Measurements from ENCODE around the gene CEP63. TPM values are rescaled to one million over a fixed set of nuclear protein-coding genes. Genes with fewer than 3 reads are reported as not detected.

CEP63 gene
- polyA plus RNA-seq, 1 donor from 2014 or later, result 14.1 TPM

GRCh38 chr3:134576831-134577230, 91.0 kb downstream of the CEP63 start:
- Histone ChIP-seq H3K79me2 (replicated peaks; ENCODE audit: insufficient read depth, low read length) (no peaks in the 10 kb centered on the region), H3K36me3 (ENCODE audit: insufficient read depth, low read length) (no peaks in the 10 kb centered on the region), H3K9ac (ENCODE audit: low read length) (no peak overlapping the region), H3F3A (ENCODE audit: insufficient read depth, low read length, poor library complexity, severe bottlenecking) (no peaks in the 10 kb centered on the region), H2AFZ (ENCODE audit: low read depth, low read length) (no peak overlapping the region), H3K9me3 (ENCODE audit: low read length) (no peaks in the 10 kb centered on the region), H3K27me3 (ENCODE audit: insufficient read depth, low read depth, low read length) (no peaks in the 10 kb centered on the region), H3K9me2 (ENCODE audit: insufficient read depth, low read length) (no peaks in the 10 kb centered on the region), H3K27ac (ENCODE audit: low read length) (no peak overlapping the region), H4K20me1 (ENCODE audit: insufficient read depth) (no peaks in the 10 kb centered on the region), H3K4me2 (ENCODE audit: low read length) (no peak overlapping the region), H3K4me3 (ENCODE audit: low read length) (no peak overlapping the region)
- TF ChIP-seq POLR2AphosphoS5 (IDR thresholded peaks at IDR 0.05) (no peak), REST (IDR thresholded peaks at IDR 0.05; ENCODE audit: borderline replicate concordance) (no peak), CTCF (IDR thresholded peaks at IDR 0.05; ENCODE audit: poor library complexity, severe bottlenecking) (no peak), RAD21 (conservative IDR thresholded peaks at IDR 0.05) (no peak), EZH2 (IDR thresholded peaks at IDR 0.05; ENCODE audit: borderline replicate concordance, insufficient read depth, low read length, poor library complexity, severe bottlenecking) (no peak), MXI1 (conservative IDR thresholded peaks at IDR 0.05; ENCODE audit: poor library complexity, severe bottlenecking) (no peak), EP300 (conservative IDR thresholded peaks at IDR 0.05; ENCODE audit: poor library complexity, severe bottlenecking) (no peak), SMC3 (conservative IDR thresholded peaks at IDR 0.05; ENCODE audit: poor library complexity) (no peak), TAF1 (IDR thresholded peaks at IDR 0.05; ENCODE audit: low read depth) (no peak)

DNA sequence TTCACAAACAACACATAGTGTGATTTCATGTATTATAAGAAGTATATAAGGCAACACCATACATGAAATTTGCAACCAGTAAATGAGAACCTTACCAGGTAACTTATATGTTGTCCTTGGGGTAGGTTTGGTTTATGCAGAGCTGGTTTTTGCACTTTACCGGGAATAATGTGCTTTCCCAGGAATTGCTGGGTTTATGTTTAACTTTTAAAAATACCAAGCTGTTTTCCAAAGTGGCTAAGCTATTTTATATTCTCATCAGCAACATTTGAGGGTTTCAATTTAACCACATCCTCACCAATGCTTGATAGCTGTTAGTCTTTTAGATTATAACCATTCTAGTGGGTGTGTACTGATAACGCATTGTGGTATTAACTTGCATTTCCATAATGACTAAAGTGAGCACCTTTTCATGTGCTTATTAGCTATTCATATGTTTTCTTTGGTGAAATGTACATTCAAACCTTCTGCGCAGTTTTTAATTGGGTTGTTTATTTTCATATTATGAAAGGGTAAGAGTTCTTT, 93.3 kb downstream of the CEP63 start:
- Histone ChIP-seq H3K9me2 (ENCODE audit: insufficient read depth, low read length) (no peaks in the 10 kb centered on the region), H2AFZ (ENCODE audit: low read depth, low read length) (no peak overlapping the region), H3K79me2 (replicated peaks; ENCODE audit: insufficient read depth, low read length) (no peaks in the 10 kb centered on the region), H3K27ac (ENCODE audit: low read length) (no peak overlapping the region), H3K36me3 (ENCODE audit: insufficient read depth, low read length) (no peaks in the 10 kb centered on the region), H3K9ac (ENCODE audit: low read length) (no peak overlapping the region), H3K27me3 (ENCODE audit: insufficient read depth, low read depth, low read length) (no peaks in the 10 kb centered on the region), H3K4me3 (ENCODE audit: low read length) (no peak overlapping the region), H3F3A (ENCODE audit: insufficient read depth, low read length, poor library complexity, severe bottlenecking) (no peaks in the 10 kb centered on the region), H4K20me1 (ENCODE audit: insufficient read depth) (no peaks in the 10 kb centered on the region), H3K4me2 (ENCODE audit: low read length) (no peak overlapping the region), H3K9me3 (ENCODE audit: low read length) (no peaks in the 10 kb centered on the region)
- TF ChIP-seq EP300 (conservative IDR thresholded peaks at IDR 0.05; ENCODE audit: poor library complexity, severe bottlenecking), result no peak
- TF ChIP-seq EZH2 (IDR thresholded peaks at IDR 0.05; ENCODE audit: borderline replicate concordance, insufficient read depth, low read length, poor library complexity, severe bottlenecking), result no peak
- no peak for TF ChIP-seq POLR2AphosphoS5 (IDR thresholded peaks at IDR 0.05)
- no peak for TF ChIP-seq RAD21 (conservative IDR thresholded peaks at IDR 0.05)
- TF ChIP-seq SMC3 (conservative IDR thresholded peaks at IDR 0.05; ENCODE audit: poor library complexity), result no peak
- TF ChIP-seq REST (IDR thresholded peaks at IDR 0.05; ENCODE audit: borderline replicate concordance), result no peak
- TF ChIP-seq TAF1 (IDR thresholded peaks at IDR 0.05; ENCODE audit: low read depth), result no peak
- no peak for TF ChIP-seq CTCF (IDR thresholded peaks at IDR 0.05; ENCODE audit: poor library complexity, severe bottlenecking)
- TF ChIP-seq MXI1 (conservative IDR thresholded peaks at IDR 0.05; ENCODE audit: poor library complexity, severe bottlenecking), result no peak
